Lower lobe of right lung (tissue), 2 donors: ENCODE measurements around the gene SETD3. TPM values are rescaled to one million over a fixed set of nuclear protein-coding genes. Genes with fewer than 3 reads are reported as not detected.

Experiments
- ATAC-seq, 2 donors: fragments of 200-7000 bp; cut with Tn5 transposase; one replicate each; pipeline ENCODE4 v1.9.1; 2020 to 2022; ENCODE audit warnings: mild to moderate bottlenecking in 2 of 2, moderate library complexity in 2 of 2
- DNase-seq: peaks from one replicate; pipeline ENCODE4 v3.0.0-alpha.2; 2020
- H3K27ac ChIP-seq: fragments of 200-600 bp; one replicate; pipeline ENCODE4 v1.8.0; 2022
- H3K27me3 ChIP-seq: fragments of 200-600 bp; one replicate; pipeline ENCODE4 v1.8.0; 2022; ENCODE audit warnings: low read depth
- H3K36me3 ChIP-seq: fragments of 200-600 bp; one replicate; pipeline ENCODE4 v1.8.0; 2022; ENCODE audit warnings: mild to moderate bottlenecking
- H3K4me1 ChIP-seq: fragments of 200-600 bp; one replicate; pipeline ENCODE4 v1.8.0; 2022
- H3K4me3 ChIP-seq: fragments of 200-600 bp; one replicate; pipeline ENCODE4 v1.8.0; 2022; ENCODE audit warnings: mild to moderate bottlenecking
- H3K9me3 ChIP-seq: fragments of 200-600 bp; one replicate; pipeline ENCODE4 v1.8.0; 2022
- intact Hi-C: fragments of 100-400 bp; cut with DNase I; formaldehyde crosslinking; loops from one replicate; pipeline ENCODE4 v1.11.0; 2022
- total RNA-seq: library from RNA; stranded (reverse); fragmentation: NEBNext Ultra II Directional; extraction: Animal tissue kit (Norgen Biotek cat#: 25700); gene quantifications from one replicate; pipeline ENCODE4 v1.2.1, GENCODE V29; 2021
- TF ChIP-seq, protein P1 (sequence below): fragments of 200-600 bp; IDR thresholded peaks from one replicate; pipeline ENCODE4 v1.8.0; 2022; ENCODE audit warnings: antibody characterized with exemption, mild to moderate bottlenecking
- donor health status: DM: no; HTN: yes; CAD: no; lungs with severe emphysema.

Gene SETD3
- total RNA-seq, 1 donor from 2014 or later = 78.7 TPM

DNA sequence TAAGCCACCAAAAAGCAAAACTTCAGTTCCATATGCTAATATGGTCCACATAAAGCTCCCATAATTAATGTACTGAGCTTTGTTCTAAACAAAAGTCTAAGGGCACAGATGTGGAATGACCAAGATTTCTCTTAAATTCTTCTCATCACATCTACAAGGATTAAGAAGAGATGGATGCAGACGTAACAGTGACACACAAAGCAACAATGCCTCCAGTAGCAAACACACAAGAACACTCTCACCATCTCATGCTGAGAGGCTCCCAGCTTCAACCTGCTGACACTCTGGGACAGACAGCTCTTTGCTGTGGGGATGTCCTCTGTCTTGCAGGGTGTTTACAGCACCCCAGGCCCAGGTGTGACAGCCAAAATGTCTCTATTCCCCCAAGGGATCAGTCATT is 48.2 kb downstream of the SETD3 start:
- Histone ChIP-seq H3K36me3 (peaks cover 27% of the 10 kb centered on the region), H3K27ac (no peak overlapping the region), H3K4me1 (peaks cover 18% of the 10 kb centered on the region), H3K27me3 (no peaks in the 10 kb centered on the region), H3K9me3 (no peaks in the 10 kb centered on the region), H3K4me3 (no peak overlapping the region)
- intact Hi-C loops = no loop called here
- DNase-seq (no peak), ATAC-seq (no peak)
- TF ChIP-seq, protein P1, sequence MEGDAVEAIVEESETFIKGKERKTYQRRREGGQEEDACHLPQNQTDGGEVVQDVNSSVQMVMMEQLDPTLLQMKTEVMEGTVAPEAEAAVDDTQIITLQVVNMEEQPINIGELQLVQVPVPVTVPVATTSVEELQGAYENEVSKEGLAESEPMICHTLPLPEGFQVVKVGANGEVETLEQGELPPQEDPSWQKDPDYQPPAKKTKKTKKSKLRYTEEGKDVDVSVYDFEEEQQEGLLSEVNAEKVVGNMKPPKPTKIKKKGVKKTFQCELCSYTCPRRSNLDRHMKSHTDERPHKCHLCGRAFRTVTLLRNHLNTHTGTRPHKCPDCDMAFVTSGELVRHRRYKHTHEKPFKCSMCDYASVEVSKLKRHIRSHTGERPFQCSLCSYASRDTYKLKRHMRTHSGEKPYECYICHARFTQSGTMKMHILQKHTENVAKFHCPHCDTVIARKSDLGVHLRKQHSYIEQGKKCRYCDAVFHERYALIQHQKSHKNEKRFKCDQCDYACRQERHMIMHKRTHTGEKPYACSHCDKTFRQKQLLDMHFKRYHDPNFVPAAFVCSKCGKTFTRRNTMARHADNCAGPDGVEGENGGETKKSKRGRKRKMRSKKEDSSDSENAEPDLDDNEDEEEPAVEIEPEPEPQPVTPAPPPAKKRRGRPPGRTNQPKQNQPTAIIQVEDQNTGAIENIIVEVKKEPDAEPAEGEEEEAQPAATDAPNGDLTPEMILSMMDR = no peak

DNA sequence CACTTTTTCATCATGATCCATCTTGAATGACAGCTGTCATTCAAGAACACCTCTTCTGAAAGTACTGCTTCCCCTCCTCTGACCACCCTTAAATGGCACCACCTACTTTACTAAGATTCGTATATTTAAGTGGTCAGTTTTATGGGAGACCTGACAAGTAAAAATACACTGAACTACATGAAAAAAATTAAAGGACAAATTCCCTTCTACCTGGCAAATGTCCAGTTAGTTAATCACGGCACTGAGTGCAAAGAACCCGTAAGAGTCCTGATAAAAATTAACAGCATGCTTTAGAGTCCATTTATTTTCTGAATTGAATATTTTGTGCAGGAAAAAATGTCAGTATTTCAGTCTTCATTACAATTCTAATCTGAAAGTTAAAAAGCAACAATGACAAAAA is 48.7 kb downstream of the SETD3 start:
- TF ChIP-seq, protein P1 = no peak
- H3K27me3 ChIP-seq = no peaks in the 10 kb centered on the region
- ATAC-seq = no peak
- no peak overlapping the region for H3K27ac ChIP-seq
- peaks cover 32% of the 10 kb centered on the region for H3K36me3 ChIP-seq
- H3K4me3 ChIP-seq = no peak overlapping the region
- DNase-seq = no peak
- intact Hi-C loops = no loop called here
- no peaks in the 10 kb centered on the region for H3K9me3 ChIP-seq
- H3K4me1 ChIP-seq = peaks cover 13% of the 10 kb centered on the region

DNA sequence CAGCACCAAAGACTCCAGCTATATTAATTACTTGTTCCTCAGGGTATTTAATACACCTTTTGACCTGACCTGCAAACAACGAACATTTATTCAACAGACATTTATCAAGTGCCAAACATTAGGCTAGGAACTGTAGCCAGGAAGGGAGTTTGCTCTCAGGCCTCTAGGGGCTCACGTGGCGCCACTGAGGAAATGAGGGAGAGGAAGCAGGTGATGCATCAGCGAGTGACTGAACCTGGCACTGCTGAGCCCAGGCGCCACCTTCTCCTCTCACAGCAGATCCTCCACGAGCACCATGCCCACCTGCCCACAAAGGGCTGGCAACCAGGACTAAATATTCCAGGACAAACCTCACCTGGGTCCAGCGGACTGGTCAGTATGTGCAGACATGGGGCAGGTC is 50.2 kb downstream of the SETD3 start:
- intact Hi-C loops = no loop called here

DNA sequence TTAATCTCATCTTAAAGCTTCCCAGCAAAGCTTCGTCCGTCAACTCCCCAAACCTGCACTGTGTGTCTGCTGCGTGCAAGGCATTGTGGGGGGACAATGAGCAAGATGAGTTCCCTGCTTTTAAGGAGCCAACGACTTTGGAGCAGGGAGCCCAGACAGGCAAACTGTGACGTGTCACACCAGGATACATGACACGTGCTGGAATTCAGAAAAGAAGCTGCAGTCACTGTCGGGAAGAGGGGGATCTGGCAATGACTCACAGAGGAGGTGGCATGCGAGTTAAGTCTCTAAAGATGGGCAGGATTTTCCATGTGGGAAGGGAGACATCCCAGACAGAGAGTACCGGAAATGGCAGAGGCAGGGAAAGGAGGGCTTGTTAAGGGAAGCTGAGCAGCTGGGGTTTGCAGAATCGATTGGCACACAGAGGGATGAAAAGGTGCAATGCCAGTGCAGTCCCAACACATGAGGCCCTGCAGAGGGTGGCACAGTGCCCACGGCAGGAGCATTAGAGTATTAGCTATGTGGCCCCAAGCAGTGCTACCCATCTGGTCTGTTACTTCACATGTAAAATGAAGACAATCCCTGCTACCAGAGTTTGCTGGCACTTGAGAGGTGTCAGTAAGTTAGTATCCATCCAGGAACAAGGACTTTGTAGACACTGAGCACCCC is 52.9 kb downstream of the SETD3 start:
- intact Hi-C loops = no loop called here
- ATAC-seq (no peak), DNase-seq (no peak)
- Histone ChIP-seq H3K4me1 (peaks cover 17% of the 10 kb centered on the region), H3K4me3 (no peak overlapping the region), H3K27me3 (no peaks in the 10 kb centered on the region), H3K27ac (no peak overlapping the region), H3K36me3 (peaks cover 26% of the 10 kb centered on the region), H3K9me3 (no peaks in the 10 kb centered on the region)
- TF ChIP-seq, protein P1 = no peak

More for the DNA sequence above, 50.2 kb downstream of the SETD3 start:
- DNase-seq = peak; percentile 56
- Histone ChIP-seq H3K9me3 (no peaks in the 10 kb centered on the region), H3K36me3 (peaks cover 36% of the 10 kb centered on the region), H3K27ac (no peak overlapping the region), H3K27me3 (no peaks in the 10 kb centered on the region), H3K4me1 (peaks cover 5% of the 10 kb centered on the region), H3K4me3 (no peak overlapping the region)
- TF ChIP-seq, protein P1 = peak; percentile 33
- peak; percentile 73 to 79 for ATAC-seq

DNA sequence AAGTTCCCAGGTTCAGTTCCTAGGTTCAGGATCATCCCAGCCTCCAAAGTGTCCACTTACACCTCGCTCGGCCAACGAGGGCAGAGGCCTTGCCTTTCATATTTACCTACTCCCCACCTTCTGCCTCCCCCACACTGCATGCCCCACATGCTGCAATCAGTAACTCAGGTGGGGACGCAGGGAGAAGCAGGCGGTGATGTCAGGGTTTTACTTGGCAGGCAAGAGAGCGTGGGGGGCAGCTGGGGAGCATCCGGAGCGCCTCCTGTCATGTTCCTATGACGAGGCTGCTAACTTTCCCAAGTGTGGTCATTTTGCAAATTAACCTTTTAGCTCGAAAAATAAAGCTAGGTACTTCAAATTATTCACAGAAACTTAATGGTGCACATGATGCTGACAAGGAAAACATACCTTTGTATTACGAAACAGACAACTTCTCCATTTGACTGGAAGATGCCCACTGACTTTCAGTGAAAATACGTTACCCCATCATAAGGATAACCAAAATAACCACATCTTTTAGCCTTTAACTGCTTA is 53.8 kb downstream of the SETD3 start:
- Histone ChIP-seq H3K27ac (no peak overlapping the region), H3K4me1 (peaks cover 17% of the 10 kb centered on the region), H3K36me3 (peaks cover 26% of the 10 kb centered on the region), H3K4me3 (no peak overlapping the region), H3K9me3 (no peaks in the 10 kb centered on the region), H3K27me3 (no peaks in the 10 kb centered on the region)
- TF ChIP-seq, protein P1 = no peak
- intact Hi-C loops = no loop called here
- DNase-seq = no peak
- ATAC-seq = no peak
